Neural progenitor cell (in vitro differentiated cells): Measurements from ENCODE around the gene PCSK2. TPM values are rescaled to one million over a fixed set of nuclear protein-coding genes. Genes with fewer than 3 reads are reported as not detected.

Experiments
- DNase-seq: peaks from one replicate; pipeline ENCODE4 v3.0.0-alpha.2; 2016; ENCODE audit warnings: low spot score
- H2AFZ ChIP-seq: fragments of 200-600 bp; sonication (generic); replicated peaks from 2 replicates; pipeline ENCODE4 v1.6.1; 2016; ENCODE audit warnings: antibody characterized with exemption
- H3F3A ChIP-seq: fragments of 200-600 bp; sonication (generic); 2 replicates; pipeline ENCODE4 v1.6.1; 2016; ENCODE audit warnings: antibody characterized with exemption, low read depth
- H3K27ac ChIP-seq: fragments of 200-600 bp; sonication (generic); 2 replicates; pipeline ENCODE4 v1.5.1; 2016; ENCODE audit warnings: mild to moderate bottlenecking
- H3K27me3 ChIP-seq: fragments of 200-600 bp; sonication (generic); 2 replicates; pipeline ENCODE4 v1.6.1; 2016; ENCODE audit warnings: mild to moderate bottlenecking, moderate library complexity
- H3K36me3 ChIP-seq: fragments of 200-600 bp; sonication (generic); 2 replicates; pipeline ENCODE4 v1.5.1; 2016
- H3K4me1 ChIP-seq: fragments of 200-600 bp; sonication (generic); 2 replicates; pipeline ENCODE4 v1.6.1; 2016; ENCODE audit warnings: mixed run types
- H3K4me2 ChIP-seq: fragments of 200-600 bp; sonication (generic); 2 replicates; pipeline ENCODE4 v1.6.1; 2016
- H3K4me3 ChIP-seq: fragments of 200-600 bp; sonication (generic); 2 replicates; pipeline ENCODE4 v1.5.1; 2016
- H3K79me2 ChIP-seq: fragments of 200-600 bp; sonication (generic); 2 replicates; pipeline ENCODE4 v1.6.1; 2016; ENCODE audit warnings: low read depth
- H3K9ac ChIP-seq: fragments of 200-600 bp; sonication (generic); 2 replicates; pipeline ENCODE4 v1.6.1; 2016
- H3K9me3 ChIP-seq: fragments of 200-600 bp; sonication (generic); 2 replicates; pipeline ENCODE4 v1.5.1; 2016; ENCODE audit warnings: low read depth
- H4K20me1 ChIP-seq: fragments of 200-600 bp; sonication (generic); 2 replicates; pipeline ENCODE4 v1.6.1; 2016; ENCODE audit warnings: low read depth
- H3K27ac Mint-ChIP-seq: 3 replicates; pipeline ENCODE4 v1.8.0; 2021; ENCODE audit warnings: mixed read lengths
- H3K27me3 Mint-ChIP-seq: 2 replicates; pipeline ENCODE4 v1.8.0; 2022; ENCODE audit warnings: low read depth, mild to moderate bottlenecking, inconsistent platforms, moderate library complexity, mixed read lengths; ENCODE audit not compliant: insufficient read depth
- H3K36me3 Mint-ChIP-seq: 3 replicates; pipeline ENCODE4 v1.8.0; 2021; ENCODE audit warnings: mixed read lengths
- H3K4me1 Mint-ChIP-seq: 3 replicates; pipeline ENCODE4 v1.8.0; 2021; ENCODE audit warnings: mixed read lengths
- H3K4me3 Mint-ChIP-seq: 3 replicates; pipeline ENCODE4 v1.8.0; 2021; ENCODE audit warnings: mild to moderate bottlenecking, moderate library complexity, mixed read lengths
- H3K9me3 Mint-ChIP-seq: 3 replicates; pipeline ENCODE4 v1.8.0; 2020; ENCODE audit warnings: mixed read lengths
- EZH2 ChIP-seq: fragments of 200-600 bp; sonication (generic); IDR thresholded peaks from 2 replicates; pipeline ENCODE4 v1.6.1; 2017; ENCODE audit warnings: antibody characterized with exemption, mild to moderate bottlenecking, moderate library complexity
- EZH2phosphoT487 ChIP-seq: fragments of 200-600 bp; sonication (generic); IDR thresholded peaks from 2 replicates; pipeline ENCODE4 v1.6.1; 2017; ENCODE audit warnings: antibody characterized with exemption
- total RNA-seq: library from RNA; depleted of rRNA; stranded (reverse); fragments of >200 nt; gene quantifications from 2 replicates; pipeline ENCODE4 v1.2.3, GENCODE V29; 2015; ENCODE audit warnings: low replicate concordance
- TF ChIP-seq, protein P1 (sequence below): fragments of 200-600 bp; sonication (generic); IDR thresholded peaks from 2 replicates; pipeline ENCODE4 v1.5.1; 2017; ENCODE audit warnings: antibody characterized with exemption, mild to moderate bottlenecking

PCSK2 gene
- total RNA-seq, 1 donor from 2014 or later = 0.07 TPM

DNA sequence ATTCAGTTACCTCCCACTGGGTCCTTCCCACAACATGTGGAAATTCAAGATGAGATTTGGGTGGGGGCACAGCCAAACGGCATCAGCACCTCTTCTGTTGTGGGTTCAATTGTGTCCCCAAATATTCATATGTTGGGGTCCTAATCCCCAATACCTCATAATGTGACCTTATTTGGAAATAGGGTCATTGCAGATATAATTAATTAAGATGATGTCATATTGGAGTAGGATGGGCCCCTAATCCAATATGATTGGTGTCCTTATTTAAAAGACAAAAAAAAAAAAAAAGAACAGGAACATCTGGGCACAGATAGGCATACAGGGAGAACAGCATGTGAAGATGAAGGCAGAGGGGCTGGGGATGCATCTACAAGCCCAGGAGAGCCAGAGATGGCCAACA is 214.9 kb downstream of the PCSK2 start:
- H3K4me3 ChIP-seq = no peak overlapping the region
- H3K9me3 ChIP-seq = no peaks in the 10 kb centered on the region
- H3K4me1 ChIP-seq = no peaks in the 10 kb centered on the region
- no peaks in the 10 kb centered on the region for H3K79me2 ChIP-seq
- H3K4me1 Mint-ChIP-seq = no peaks in the 10 kb centered on the region
- H4K20me1 ChIP-seq = no peaks in the 10 kb centered on the region
- H3K4me3 Mint-ChIP-seq = no peak overlapping the region
- H3K36me3 ChIP-seq = no peaks in the 10 kb centered on the region
- H3K27ac ChIP-seq = no peak overlapping the region
- no peaks in the 10 kb centered on the region for H3K27me3 ChIP-seq
- no peak overlapping the region for H3K4me2 ChIP-seq
- H2AFZ ChIP-seq = no peak overlapping the region
- H3K27me3 Mint-ChIP-seq = peaks cover 8% of the 10 kb centered on the region
- no peak overlapping the region for H3K27ac Mint-ChIP-seq
- H3K9me3 Mint-ChIP-seq = no peaks in the 10 kb centered on the region
- H3K36me3 Mint-ChIP-seq = no peaks in the 10 kb centered on the region
- no peak for DNase-seq
- TF ChIP-seq EZH2phosphoT487 (no peak), EZH2 (no peak)
- TF ChIP-seq, protein P1, sequence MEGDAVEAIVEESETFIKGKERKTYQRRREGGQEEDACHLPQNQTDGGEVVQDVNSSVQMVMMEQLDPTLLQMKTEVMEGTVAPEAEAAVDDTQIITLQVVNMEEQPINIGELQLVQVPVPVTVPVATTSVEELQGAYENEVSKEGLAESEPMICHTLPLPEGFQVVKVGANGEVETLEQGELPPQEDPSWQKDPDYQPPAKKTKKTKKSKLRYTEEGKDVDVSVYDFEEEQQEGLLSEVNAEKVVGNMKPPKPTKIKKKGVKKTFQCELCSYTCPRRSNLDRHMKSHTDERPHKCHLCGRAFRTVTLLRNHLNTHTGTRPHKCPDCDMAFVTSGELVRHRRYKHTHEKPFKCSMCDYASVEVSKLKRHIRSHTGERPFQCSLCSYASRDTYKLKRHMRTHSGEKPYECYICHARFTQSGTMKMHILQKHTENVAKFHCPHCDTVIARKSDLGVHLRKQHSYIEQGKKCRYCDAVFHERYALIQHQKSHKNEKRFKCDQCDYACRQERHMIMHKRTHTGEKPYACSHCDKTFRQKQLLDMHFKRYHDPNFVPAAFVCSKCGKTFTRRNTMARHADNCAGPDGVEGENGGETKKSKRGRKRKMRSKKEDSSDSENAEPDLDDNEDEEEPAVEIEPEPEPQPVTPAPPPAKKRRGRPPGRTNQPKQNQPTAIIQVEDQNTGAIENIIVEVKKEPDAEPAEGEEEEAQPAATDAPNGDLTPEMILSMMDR = no peak
- H3K9ac ChIP-seq = no peak overlapping the region
- no peaks in the 10 kb centered on the region for H3F3A ChIP-seq

- Histone ChIP-seq H2AFZ (peak overlapping the region; percentile 17), H3K36me3 (no peaks in the 10 kb centered on the region), H3K27ac (no peak overlapping the region), H3K4me1 (no peaks in the 10 kb centered on the region), H3K9ac (no peak overlapping the region), H3K79me2 (no peaks in the 10 kb centered on the region), H3F3A (no peaks in the 10 kb centered on the region), H3K27me3 (no peaks in the 10 kb centered on the region), H3K4me2 (no peak overlapping the region), H3K9me3 (no peaks in the 10 kb centered on the region), H3K4me3 (no peak overlapping the region), H4K20me1 (no peaks in the 10 kb centered on the region)
- DNase-seq = peak; percentile 63
- H3K27me3 Mint-ChIP-seq = peaks cover 8% of the 10 kb centered on the region
- no peaks in the 10 kb centered on the region for H3K4me1 Mint-ChIP-seq
- no peak overlapping the region for H3K4me3 Mint-ChIP-seq
- H3K36me3 Mint-ChIP-seq = no peaks in the 10 kb centered on the region
- no peak overlapping the region for H3K27ac Mint-ChIP-seq
- H3K9me3 Mint-ChIP-seq = no peaks in the 10 kb centered on the region
- TF ChIP-seq EZH2 = no peak
- TF ChIP-seq, protein P1 = peak; percentile 64
Measured at GRCh38 chr20:17442588-17442987, 215.7 kb downstream of the PCSK2 start.

DNA sequence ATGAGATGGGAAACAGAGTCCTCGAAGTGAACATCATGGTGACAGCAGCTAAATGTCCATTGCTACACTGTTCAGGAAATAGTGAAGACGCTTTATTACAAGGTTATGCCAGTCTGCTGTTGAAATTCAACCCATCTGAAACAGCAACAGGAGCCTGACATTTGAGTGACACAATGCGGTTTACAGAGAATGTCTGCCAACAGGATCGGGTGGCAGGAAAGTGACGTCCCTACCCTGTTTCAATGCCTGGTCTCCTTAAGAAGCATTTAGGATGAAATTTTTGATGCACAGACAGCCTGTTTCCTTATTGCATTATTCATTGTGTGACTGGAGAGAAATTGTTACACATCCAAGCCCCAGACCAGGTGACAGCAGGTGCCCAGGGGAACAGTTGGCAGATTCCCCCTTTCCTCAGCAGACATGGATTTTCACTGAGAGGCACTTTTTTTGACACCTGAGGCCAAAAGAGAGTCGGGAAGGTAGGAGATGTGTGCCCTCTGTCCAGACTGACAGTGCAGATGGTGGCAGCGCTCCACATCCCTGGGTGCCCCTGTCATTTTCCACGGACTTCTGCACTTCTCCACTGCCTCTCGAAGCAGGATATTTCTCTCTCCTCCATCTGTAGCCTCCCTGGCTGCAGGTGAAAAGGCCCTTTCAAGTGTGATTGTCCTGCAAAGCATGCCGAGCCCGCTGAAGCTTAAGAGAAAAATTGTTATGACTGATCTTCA is 216.5 kb downstream of the PCSK2 start:
- Histone ChIP-seq H3F3A (no peaks in the 10 kb centered on the region), H3K27me3 (no peaks in the 10 kb centered on the region), H3K9me3 (no peaks in the 10 kb centered on the region), H3K4me1 (no peaks in the 10 kb centered on the region), H3K9ac (no peak overlapping the region), H3K4me2 (no peak overlapping the region), H3K36me3 (no peaks in the 10 kb centered on the region), H3K79me2 (no peaks in the 10 kb centered on the region), H3K27ac (no peak overlapping the region), H4K20me1 (no peaks in the 10 kb centered on the region), H3K4me3 (no peak overlapping the region), H2AFZ (no peak overlapping the region)
- Mint-ChIP-seq H3K36me3 (no peaks in the 10 kb centered on the region), H3K27ac (no peak overlapping the region), H3K9me3 (no peaks in the 10 kb centered on the region), H3K27me3 (peaks cover 8% of the 10 kb centered on the region), H3K4me1 (no peaks in the 10 kb centered on the region), H3K4me3 (no peak overlapping the region)
- TF ChIP-seq EZH2phosphoT487 (no peak), EZH2 (no peak)
- TF ChIP-seq, protein P1 = no peak
- DNase-seq = no peak
